HG03460 (cell line): Measurements from ENCODE around the gene SMURF2.
"Not testable (repeated sequence)": the region's sequence is repeated elsewhere in the genome, so short reads cannot be mapped to it uniquely, and the experiment has no call there.

Experiments
- ATAC-seq: cut with Tn5 transposase; IDR thresholded peaks from one replicate; pipeline ENCODE4 v1.9.1; 2021; ENCODE audit not compliant: unreplicated experiment

SMURF2 gene

DNA sequence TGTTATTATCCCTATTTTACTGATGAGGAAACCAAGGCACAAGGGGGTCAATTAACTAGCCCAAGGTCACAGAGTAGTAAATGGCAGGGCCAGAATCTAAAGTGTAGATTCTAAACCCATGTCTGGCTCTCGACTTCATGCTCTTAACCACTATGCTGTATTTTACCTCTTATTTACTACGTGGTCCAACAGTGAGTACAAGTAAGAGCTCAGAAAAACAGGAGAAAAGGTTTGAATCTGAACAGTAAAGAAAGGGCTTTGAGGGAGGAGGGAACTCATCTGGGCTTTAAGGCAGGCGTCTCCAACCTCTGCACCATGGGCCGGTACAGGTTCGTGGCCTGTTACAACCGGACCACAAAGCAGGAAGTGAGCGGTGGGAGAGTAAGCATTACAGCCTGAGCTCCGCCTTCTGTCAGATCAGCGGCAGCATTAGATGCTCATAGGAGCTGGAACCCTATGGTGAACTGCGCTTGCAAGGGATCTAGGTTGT lies 62.9 kb downstream of the SMURF2 start:
- ATAC-seq: peak; percentile 89

DNA sequence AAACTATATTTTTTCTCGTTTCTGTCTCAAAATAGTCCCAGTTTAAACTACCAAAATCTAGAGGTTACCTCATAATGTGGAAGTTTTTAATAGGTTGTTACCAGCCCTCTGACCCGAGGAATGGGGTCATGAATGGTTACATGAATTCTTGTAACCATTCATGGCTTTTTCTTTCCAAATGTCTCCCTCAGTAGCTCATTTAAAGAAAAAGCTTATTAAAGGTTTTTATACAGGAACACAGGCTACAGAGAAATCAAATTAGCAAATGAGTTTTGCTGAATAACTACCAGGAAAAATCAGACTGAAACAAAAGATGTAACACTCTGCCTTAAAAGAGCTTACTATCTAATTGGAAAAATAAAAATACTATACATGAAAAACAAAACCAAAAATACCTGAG lies 63.4 kb downstream of the SMURF2 start:
- no peak for ATAC-seq

DNA sequence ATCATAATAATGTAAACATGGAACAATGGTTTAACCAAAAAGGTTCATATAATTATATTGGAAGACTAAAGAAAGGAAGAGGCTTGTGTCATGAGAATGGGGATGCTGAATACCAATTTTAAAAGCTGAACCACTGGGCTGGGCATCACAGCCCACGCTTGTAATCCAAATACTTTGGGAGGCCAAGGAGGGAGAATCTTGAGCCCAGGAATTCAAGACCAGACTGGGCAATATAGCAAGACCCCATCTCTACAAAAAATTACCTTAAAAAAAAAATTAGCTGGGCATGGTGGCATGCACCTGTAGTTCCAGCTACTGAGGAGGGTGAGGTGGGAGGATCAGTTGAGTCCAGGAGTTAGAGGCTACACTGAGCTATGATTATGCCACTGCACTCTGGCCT lies 65.1 kb downstream of the SMURF2 start:
- no peak for ATAC-seq

DNA sequence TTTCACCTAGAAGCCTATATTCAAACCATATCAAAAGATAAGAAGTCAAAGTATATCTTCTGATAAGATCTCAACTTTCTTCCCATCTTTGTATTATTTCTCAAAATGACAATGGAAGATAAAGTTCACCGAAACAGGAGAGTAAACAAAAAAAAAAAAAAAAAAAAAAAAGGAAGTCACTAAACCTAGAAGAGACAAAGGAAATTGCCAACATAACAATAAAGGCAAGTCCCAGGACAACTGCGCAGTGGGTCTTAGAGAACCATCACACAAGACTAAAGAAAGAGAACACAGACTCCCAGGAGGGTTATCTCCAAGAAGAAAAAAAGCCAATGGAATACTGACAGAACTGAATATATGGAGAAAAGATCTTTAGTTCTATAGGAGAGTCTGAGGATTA lies 65.7 kb downstream of the SMURF2 start:
- no peak for ATAC-seq

DNA sequence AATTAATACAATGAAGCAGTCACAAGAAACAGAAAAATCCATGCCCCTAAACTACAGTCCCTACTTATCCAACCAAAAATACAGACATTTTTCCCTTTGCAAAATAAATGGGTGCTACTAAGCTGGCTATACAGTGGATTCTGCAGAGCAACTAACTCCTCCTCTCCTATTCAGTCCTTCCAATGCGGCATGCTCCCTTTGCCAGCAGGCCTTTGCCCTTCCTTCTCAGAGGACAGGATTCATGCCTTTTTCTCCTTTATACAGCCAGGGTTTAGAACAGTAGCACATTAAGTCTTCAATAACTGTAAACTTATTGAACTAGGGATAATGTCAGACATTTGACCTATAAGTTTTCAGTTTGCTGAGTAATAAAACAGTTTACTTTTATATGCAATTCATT lies 70.2 kb downstream of the SMURF2 start:
- ATAC-seq: no peak

DNA sequence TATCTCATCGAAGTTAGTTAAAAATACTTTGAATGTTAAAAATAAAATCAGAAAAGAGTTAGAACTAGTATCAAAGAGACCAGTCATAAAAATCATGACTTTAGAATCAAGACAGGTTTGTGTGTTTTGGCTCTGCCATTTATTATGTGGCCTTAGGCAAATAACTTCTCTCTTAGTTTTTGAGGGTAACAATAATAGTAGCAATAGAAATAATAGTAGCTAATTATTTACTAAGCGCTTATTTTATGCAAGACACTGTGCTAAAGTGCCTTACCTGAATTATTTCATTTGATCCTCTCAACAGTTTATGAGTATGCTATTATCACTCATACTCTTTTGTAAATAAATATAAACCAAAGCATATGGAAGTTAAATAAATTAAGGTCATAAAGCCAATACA lies 77.0 kb downstream of the SMURF2 start:
- no peak for ATAC-seq

DNA sequence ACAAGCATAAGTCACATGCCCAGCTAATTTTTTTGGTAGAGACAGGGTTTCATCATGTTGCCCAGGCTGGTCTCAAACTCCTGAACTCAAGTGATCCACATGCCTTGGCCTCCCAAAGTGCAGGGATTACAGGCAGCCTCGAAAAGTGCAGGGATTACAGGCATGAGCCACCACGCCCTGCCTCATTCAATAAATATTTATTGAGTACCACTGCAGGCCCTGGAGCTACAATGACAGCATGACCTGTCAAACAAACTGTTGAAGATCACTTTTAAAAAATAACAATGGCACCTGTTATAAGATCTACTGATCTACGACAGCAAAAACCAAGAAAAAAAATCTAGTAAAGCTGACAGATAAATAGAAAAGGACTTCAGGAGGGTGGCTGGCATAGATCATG lies 79.1 kb downstream of the SMURF2 start:
- no peak for ATAC-seq

DNA sequence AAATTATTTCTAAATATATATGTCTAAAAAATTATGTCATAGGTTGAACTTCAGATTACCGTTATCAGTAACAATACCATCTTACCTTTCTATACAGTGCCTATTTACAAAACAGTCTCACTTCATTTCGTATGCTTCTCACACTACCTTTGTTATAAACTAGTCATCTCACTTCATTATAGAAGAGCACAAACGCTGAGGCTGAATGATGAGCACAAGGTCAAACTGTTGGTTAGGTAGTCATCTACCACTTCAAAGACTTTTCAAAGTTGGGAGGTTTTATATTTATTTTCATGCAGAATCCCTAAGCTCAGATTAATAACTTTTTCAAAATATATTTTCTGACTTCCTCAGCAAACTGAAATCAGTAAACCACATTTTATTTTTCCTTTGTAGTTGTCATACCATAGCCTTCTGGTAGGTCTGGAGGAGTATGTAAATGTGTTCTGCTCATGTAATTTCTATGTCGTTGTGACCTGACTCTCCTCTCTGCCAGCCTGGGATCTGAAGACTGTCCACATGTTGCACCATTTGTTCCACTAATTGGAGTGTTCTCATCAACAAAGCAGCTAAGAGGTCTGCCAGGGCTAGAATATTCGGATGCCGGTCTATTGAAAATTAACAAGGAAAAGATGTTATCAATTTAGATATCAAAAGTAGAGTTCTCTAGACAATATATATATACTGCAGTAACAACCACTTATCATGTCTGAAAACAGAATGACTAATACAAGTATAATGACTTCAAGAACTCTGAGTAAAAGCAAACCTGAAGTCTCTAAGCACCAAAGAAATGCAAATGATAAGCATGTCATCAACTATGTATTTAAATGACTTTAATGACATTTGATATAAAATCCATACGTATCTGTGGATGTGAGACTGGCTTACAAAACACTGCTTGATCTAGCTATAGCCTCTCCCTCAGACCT lies 81.5 kb downstream of the SMURF2 start:
- ATAC-seq: no peak

DNA sequence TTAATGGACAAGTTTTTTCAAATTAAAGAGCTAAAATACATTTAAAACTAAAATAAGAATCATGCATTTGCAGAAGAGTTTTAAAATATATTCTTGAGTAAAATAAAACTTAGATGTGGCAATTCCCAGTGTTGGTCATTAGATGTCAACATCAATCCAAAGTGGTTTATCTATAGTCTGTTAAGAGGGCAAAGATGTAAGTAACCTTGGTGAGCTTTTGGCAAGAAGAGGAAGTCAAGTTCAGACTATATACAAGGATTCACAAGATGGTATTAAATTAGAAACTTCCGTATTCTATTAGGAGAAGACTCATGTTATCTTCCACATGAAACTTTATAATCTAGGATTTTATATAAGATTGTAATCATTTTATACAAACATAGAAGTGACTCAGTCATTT lies 82.2 kb downstream of the SMURF2 start:
- ATAC-seq: no peak

DNA sequence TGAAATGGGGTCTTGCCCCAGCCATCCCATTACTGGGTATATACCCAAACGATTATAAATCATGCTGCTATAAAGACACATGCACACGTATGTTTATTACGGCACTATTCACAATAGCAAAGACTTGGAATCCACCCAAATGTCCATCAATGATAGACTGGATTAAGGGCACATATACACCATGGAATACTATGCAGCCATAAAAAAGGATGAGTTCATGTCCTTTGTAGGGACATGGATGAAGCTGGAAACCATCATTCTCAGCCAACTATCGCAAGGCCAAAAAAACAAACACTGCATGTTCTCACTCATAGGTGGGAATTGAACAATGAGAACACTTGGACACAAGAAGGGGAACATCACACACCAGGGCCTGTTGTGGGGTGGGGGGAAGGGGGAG lies 85.1 kb downstream of the SMURF2 start:
- not testable (repeated sequence) for ATAC-seq

DNA sequence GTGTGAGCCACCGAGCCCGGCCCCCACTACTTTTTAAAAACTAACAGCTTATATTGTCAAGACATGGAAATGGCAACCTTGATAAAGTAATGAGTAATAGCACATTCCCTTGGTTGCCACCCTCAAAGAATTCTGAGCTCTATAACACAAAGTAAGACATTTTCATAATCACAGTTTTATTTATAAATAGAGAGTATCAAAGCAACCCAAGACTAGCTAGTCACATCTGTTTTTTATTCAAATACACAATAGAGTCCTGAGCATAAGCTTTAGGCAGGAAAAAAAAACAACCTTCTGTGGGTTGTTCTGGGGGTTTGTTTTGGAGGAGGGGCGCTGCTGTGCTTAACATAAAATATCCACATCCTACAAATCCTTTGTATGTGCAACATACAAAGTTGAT lies 86.7 kb downstream of the SMURF2 start:
- ATAC-seq: no peak

DNA sequence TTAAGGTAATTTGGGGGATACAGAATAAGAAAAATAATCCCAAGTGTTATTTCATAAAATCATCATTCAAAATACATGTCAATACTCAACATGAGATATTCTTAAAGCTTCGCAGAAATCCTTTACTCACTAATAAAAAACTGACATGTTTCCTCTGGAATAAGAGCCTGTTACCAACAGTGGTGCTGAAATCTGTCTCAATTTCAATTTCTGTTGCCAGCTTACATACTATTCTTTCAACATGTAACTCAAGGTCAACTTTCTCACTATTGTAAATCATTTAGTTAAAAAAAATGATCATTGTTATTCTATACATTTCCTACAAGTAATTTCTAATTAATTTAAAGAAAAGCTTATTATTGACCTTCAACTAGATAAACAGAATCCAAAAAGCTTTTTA lies 87.5 kb downstream of the SMURF2 start:
- ATAC-seq: no peak

DNA sequence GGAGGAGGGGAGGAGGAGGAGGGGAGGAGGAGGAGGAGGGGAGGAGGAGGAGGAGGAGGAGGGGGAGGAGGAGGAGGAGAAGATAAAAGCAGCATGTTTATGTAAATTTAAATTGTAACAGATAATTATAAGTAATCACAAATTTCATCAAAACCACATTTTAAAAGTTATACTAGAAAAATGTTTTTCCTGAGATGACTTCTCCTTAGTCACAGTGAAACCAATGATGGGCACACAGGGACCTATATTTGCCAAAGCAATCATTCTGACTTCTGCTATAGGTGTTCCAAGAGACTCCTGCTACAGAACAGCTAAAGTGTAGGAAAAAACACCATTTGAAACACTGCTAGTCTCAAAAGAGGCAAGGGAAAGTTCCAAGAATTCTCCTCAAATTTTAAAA lies 88.9 kb downstream of the SMURF2 start:
- ATAC-seq: no peak

DNA sequence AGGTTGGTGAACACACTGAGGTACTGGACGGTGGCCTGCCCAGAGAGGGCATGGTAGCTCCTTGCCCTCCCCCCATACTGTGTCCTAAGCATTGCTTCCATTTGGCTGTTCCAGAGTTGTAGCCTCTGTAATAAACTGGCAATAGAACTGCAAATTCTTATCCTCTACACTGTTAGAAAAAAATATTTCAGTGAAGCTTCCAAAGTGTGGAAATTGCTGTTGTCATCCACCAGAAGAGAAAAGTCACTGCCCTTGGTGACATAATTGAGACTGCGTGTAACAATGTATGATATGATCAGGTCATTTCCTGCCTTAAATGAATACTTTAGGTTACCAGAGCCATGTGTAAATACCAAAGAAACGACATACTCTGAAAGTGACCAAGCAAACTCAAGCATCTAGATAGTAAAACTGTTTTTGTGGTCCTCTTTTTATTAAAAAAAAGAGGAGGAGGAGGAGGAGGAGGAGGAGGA lies 89.4 kb downstream of the SMURF2 start:
- no peak for ATAC-seq

DNA sequence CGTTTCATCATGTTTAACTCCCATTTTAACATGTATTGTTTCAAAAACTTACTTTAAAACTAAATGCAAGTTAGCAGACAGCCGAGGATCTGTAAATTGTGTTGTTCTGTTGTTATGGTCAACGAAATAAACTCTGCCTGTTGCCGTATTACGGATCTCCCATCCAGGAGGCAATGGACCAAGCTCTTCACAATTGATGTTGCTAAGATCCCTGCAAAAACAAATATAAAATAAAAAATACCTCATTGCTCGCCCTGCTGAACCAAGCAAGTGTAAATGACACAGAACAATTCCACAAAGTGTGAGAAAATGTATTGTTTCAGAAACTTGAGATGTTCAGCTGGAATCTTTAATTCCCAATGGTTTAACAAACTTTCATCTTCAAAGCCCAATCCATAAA lies 90.4 kb downstream of the SMURF2 start:
- ATAC-seq: no peak

DNA sequence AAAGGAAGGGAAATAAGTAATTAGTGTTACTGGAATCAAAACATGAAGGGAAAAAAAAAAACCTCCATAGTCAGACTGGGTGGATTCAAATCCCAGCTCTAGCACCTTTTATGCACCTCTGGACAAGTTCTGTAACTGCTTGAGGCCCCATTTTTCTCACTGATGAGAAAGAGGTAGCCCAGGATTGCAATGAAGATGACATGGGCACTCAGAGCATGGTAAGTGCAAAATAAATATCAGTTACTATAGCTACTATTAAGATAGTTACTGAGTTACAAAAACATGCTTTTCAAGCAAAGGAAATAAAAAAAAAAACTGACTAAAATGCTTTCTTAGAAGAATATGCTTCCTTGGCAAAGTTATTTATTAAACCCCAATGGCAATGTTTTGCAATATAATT lies 96.5 kb downstream of the SMURF2 start:
- ATAC-seq: no peak

DNA sequence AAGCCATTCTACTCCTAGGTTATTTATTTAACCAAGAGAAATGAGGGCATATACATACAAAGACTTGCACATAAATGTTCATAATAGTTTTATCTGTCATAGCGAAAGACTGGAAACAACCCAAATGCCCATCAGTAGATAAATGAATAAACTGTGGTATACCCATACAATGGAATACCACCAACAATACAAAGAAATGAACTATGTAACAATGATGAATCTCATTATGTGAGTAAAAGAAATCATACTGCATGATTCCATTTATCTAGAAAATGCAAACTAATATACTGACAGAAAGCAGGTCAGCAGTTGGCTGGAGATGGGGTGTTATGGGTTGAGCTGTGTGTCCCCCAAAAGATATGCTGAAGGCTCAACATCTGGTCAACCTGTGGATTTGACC lies 98.0 kb downstream of the SMURF2 start:
- ATAC-seq: no peak

DNA sequence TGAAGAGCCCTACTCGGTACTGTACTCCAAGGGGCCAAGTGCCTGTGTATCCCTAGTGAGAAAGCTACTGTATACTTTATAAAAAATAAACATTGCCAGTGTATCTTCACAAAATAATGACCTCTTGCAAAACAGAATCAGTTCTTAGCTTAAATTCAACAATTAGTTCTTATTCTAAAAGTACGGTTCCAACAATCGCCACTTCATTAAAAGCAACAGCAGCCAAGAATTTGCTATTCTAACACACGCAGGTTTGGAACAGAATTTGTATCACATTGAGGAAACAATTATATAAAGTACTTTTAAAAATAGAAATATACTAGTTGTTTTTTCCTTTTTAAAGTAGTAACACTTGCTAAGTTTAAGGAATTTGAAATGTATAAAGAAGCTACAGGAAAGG lies 106.8 kb downstream of the SMURF2 start:
- no peak for ATAC-seq

DNA sequence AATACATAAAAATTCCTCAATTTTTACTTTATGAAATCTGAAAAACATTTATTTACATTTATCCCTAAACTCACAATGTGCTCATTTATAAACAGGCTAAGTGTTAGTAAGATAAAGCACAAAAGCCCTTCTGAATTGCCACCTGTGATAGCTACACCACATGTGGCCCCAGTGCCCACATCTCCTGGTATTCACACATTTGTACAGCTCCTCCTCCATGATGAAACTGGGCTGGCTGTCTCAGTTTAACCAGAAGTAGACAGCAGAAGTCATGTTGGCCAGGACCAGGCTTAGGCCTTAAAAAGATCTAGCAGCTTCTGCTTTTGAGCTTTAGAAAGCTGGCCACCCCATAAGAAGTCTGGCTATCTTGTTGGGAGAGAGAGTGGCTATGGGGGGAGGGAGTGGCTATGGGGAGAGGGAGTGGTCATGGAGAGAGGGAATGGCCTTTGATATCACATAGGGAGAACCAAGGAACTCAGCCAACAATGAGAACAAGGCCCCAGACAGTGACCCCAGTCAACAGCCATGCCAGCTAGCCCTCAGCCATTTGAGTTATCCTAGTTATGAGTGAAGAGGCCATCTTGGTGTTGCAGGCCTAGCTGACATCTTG lies 108.0 kb downstream of the SMURF2 start:
- ATAC-seq: no peak

DNA sequence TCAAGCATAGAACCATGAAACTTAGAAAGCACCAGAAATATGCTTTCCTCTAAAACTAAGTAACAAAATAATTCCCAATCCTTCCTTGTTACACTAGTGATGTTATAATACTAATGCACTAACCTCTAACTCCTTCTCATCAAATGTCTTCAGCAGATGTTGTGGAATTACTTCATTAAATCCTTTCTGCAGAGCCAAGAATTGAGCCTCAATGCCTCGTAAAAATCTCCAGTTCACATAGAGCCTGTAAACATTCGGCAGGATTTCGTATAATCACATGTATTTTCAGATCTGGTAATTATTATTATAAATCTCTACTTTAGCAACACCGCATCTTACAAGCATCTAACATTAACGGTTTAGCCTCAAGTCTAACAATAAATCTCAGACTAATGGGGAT lies 110.6 kb downstream of the SMURF2 start:
- ATAC-seq: no peak

DNA sequence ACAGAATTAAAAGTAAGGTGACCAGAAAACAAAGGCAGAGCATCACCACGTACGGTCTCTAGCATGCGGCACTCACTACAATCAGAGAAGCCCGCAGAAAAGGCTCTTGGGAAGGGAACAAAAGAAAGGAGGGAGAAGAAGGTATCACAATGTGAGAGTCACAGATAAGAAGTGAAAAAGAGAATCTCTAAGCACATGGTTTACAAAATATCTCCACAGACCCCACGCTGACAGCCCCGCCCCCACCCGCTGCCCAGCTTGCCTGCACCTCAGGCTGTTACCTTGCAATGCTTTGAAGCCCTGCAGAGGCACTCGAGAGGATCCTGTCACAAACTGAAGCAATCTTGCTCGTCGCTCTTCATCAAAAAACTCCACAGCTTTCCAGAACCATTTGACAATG lies 114.8 kb downstream of the SMURF2 start:
- ATAC-seq: no peak

DNA sequence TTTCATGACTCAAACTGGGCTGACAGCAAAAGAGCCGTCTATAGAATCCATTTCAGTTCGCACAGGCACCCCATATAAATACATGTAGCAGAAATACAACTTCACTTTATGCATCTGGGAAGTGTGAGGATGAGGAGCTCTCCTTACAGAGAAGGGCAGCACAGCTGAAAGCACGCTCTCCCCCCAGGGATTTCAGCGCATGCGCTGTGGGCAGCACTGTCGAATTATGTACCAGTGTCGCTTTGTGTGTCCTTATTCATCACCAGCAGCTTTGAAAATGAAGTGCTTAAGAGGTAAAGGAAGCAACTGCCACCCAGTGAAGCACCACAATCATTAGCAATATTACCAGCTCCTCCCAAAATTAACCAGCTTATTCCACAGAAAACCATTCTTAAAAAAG lies 115.4 kb downstream of the SMURF2 start:
- no peak for ATAC-seq
